Caco-2 (cell line): ENCODE data around the gene KRT78. TPM values are rescaled to one million over a fixed set of nuclear protein-coding genes. Genes with fewer than 3 reads are reported as not detected.

Experiments
- total RNA-seq: library from RNA; stranded (reverse); gene quantifications from 2 replicates; pipeline ENCODE4 v1.2.3, GENCODE V29; 2022

The KRT78 gene
- total RNA-seq, 1 experiment from 2014 or later, result not detected

Other genes starting within 250 kb of the KRT78 start
- not detected in 2 replicates for gene KRT72, start 247.5 kb downstream of the KRT78 start, total RNA-seq
- gene KRT73, start 230.4 kb downstream of the KRT78 start, total RNA-seq, result not detected in 2 replicates
- gene KRT2, start 196.8 kb downstream of the KRT78 start, total RNA-seq, result not detected in 2 replicates
- gene KRT1, start 168.6 kb downstream of the KRT78 start, total RNA-seq, result 0.20 TPM in 1 of 2 replicates, not detected in the other
- gene KRT77, start 145.5 kb downstream of the KRT78 start, total RNA-seq, result not detected in 2 replicates
- gene KRT76, start 71.6 kb downstream of the KRT78 start, total RNA-seq, result not detected in 2 replicates
- not detected in 2 replicates for gene KRT3, start 52.9 kb downstream of the KRT78 start, total RNA-seq
- 3.4 and 5.2 TPM in 2 replicates for gene KRT4, start 34.9 kb downstream of the KRT78 start, total RNA-seq
- gene KRT79, start 14.7 kb downstream of the KRT78 start, total RNA-seq, result not detected in 2 replicates
- 3,707 and 3,725 TPM in 2 replicates for gene KRT8, start 56.1 kb upstream of the KRT78 start, total RNA-seq
- 2,564 and 2,674 TPM in 2 replicates for gene KRT18, start 100.1 kb upstream of the KRT78 start, total RNA-seq
- 445 and 452 TPM in 2 replicates for gene EIF4B, start 157.5 kb upstream of the KRT78 start, total RNA-seq
- 2.4 and 4.4 TPM in 2 replicates for gene TNS2, start 201.1 kb upstream of the KRT78 start, total RNA-seq
- 8.2 and 8.8 TPM in 2 replicates for gene SPRYD3, start 230.4 kb upstream of the KRT78 start, total RNA-seq
- gene IGFBP6, start 248.7 kb upstream of the KRT78 start, total RNA-seq, result 34.7 and 43.3 TPM in 2 replicates